Activated B cell treated with CpG ODN at 0.5 μM for 24 hours (primary cell): ENCODE data around the gene LIMS2. TPM values are rescaled to one million over a fixed set of nuclear protein-coding genes. Genes with fewer than 3 reads are reported as not detected.
A peak's percentile ranks its signal among the peaks of the same experiment; 100 is the strongest.

Experiments used
- ATAC-seq: fragments of 200-7000 bp; cut with Tn5 transposase; one replicate; pipeline ENCODE4 v1.10.0; 2021; ENCODE audit warnings: low read depth, mild to moderate bottlenecking, moderate library complexity
- CTCF ChIA-PET: fragments of 350-600 bp; sonication (Branson Sonifier 250); formaldehyde crosslinking; loops from one replicate; lab custom pipeline; 2021; ENCODE audit warnings: antibody characterized with exemption; lab: Charles Lee
- POLR2A ChIA-PET: fragments of 350-600 bp; sonication (Branson Sonifier 250); formaldehyde crosslinking; loops from one replicate; lab custom pipeline; 2021; ENCODE audit warnings: antibody characterized with exemption; lab: Charles Lee
- DNase-seq: peaks from one replicate; pipeline ENCODE4 v3.0.0; 2022
- H3K27ac Mint-ChIP-seq: one replicate; pipeline ENCODE4 v1.8.0; 2020; ENCODE audit warnings: mixed read lengths
- H3K27me3 Mint-ChIP-seq: one replicate; pipeline ENCODE4 v1.8.0; 2021; ENCODE audit warnings: mixed read lengths
- H3K36me3 Mint-ChIP-seq: one replicate; pipeline ENCODE4 v1.8.0; 2021; ENCODE audit warnings: low read depth, mixed read lengths
- H3K4me1 Mint-ChIP-seq: one replicate; pipeline ENCODE4 v1.8.0; 2021; ENCODE audit warnings: mixed read lengths
- H3K4me3 Mint-ChIP-seq: one replicate; pipeline ENCODE4 v1.8.0; 2020; ENCODE audit warnings: mild to moderate bottlenecking, mixed read lengths
- H3K9me3 Mint-ChIP-seq: one replicate; pipeline ENCODE4 v1.8.0; 2020; ENCODE audit warnings: mixed read lengths
- CTCF ChIP-seq: fragments of 200-600 bp; IDR thresholded peaks from one replicate; pipeline ENCODE4 v1.8.0; 2022; ENCODE audit warnings: antibody characterized with exemption, mild to moderate bottlenecking
- intact Hi-C: fragments of 100-400 bp; cut with micrococcal nuclease; formaldehyde crosslinking; loops from one replicate; pipeline ENCODE4 v1.15.1; 2024
- total RNA-seq: library from RNA; stranded (reverse); gene quantifications from 2 replicates; pipeline ENCODE4 v1.2.3, GENCODE V29; 2022

The LIMS2 gene
- total RNA-seq, 1 donor from 2014 or later: 5.3 TPM

GRCh38 chr2:127642706-127643438 is 32.5 kb downstream of the LIMS2 start:
- Mint-ChIP-seq H3K36me3 (no peaks in the 10 kb centered on the region), H3K9me3 (no peaks in the 10 kb centered on the region), H3K4me1 (peaks cover 55% of the 10 kb centered on the region), H3K27me3 (no peaks in the 10 kb centered on the region), H3K27ac (no peak overlapping the region), H3K4me3 (no peak overlapping the region)
- ChIA-PET CTCF (interaction anchor here (2.9 kb wide), 1 partner anchor 51 kb away, joined by 16 read pairs; no protein-coding TSS in a partner anchor), POLR2A (interaction anchor here (0.7 kb wide), 1 partner anchor 78 kb away, joined by 3 read pairs; no protein-coding TSS in a partner anchor)
- DNase-seq: no peak
- intact Hi-C loops: no loop called here
- no peak for ATAC-seq
- no peak for TF ChIP-seq CTCF

DNA sequence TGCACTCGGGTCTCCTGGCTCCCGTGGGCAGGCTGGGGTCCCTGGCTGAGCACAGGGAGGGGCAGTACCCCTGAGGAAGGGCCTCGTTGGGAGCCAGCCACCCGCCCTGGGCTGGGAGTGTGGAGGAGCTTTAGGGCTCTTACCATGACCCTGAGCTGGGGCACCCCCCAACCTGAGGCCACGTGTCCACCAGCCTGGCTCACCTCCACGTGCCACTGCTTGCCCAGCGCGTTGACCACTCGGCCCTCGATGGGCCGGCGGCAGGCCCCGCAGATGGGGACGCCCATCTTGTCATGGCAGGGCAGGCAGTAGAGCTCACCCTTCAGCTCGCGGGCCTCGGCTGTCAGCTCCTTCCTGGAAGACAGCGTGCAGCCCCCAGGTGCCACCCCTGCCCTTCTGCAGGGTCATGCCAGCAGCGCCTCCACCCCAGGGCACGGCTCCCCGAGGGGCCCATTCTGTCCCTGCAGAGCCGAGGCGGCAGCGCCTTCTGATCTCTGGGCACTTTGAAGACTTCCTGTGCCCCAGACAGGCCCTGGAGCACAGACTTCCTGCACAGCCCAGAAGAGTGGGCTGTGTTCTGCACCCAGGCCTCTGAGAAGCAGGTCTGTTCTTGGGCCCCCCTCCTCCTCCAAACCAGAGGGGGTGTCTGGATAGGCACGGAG is 33.4 kb downstream of the LIMS2 start:
- Mint-ChIP-seq H3K9me3 (no peaks in the 10 kb centered on the region), H3K4me3 (no peak overlapping the region)

GRCh38 chr2:127641133-127641532 is 34.2 kb downstream of the LIMS2 start:
- DNase-seq (no peak), ATAC-seq (no peak)
- Mint-ChIP-seq H3K27me3 (no peaks in the 10 kb centered on the region), H3K36me3 (no peaks in the 10 kb centered on the region), H3K9me3 (no peaks in the 10 kb centered on the region), H3K4me1 (peaks cover 60% of the 10 kb centered on the region), H3K4me3 (no peak overlapping the region), H3K27ac (no peak overlapping the region)
- ChIA-PET POLR2A (interaction anchor here (1.2 to 5.2 kb wide), 3 partner anchors 9 to 115 kb away, joined by 4 to 24 read pairs (median 9); partner anchors contain the start of genes IWS1 and SFT2D3), CTCF (interaction anchor here (0.9 to 6.2 kb wide), 4 partner anchors 8 to 59 kb away, joined by 3 to 41 read pairs (median 8); no protein-coding TSS in a partner anchor)
- no peak for TF ChIP-seq CTCF
- intact Hi-C loops: loop anchor here (2.0 kb wide), 2 partner anchors 20 to 50 kb away; no protein-coding TSS in a partner anchor

More for the DNA sequence above, 33.4 kb downstream of the LIMS2 start:
- no peak for DNase-seq
- intact Hi-C loops: loop anchor here (2.0 kb wide), 2 partner anchors 21 to 51 kb away; no protein-coding TSS in a partner anchor
- Mint-ChIP-seq H3K27me3 (no peaks in the 10 kb centered on the region), H3K27ac (peak overlapping the region; percentile 24), H3K4me1 (peaks cover 58% of the 10 kb centered on the region), H3K36me3 (no peaks in the 10 kb centered on the region)
- no peak for TF ChIP-seq CTCF
- POLR2A ChIA-PET: interaction anchor here (0.7 to 5.2 kb wide), 2 partner anchors 8 to 59 kb away, joined by 3 to 24 read pairs; partner anchors contain the start of gene SFT2D3
- CTCF ChIA-PET: interaction anchor here (1.2 to 6.2 kb wide), 2 partner anchors 10 to 51 kb away, joined by 4 to 41 read pairs; no protein-coding TSS in a partner anchor
- ATAC-seq: no peak

- POLR2A ChIA-PET: interaction anchor here (0.5 to 5.2 kb wide), 9 partner anchors 8 to 189 kb away, joined by 3 to 24 read pairs (median 6); partner anchors contain the start of genes IWS1 and SFT2D3
- Mint-ChIP-seq H3K27me3 (no peaks in the 10 kb centered on the region), H3K36me3 (no peaks in the 10 kb centered on the region), H3K9me3 (no peaks in the 10 kb centered on the region), H3K4me1 (peaks cover 68% of the 10 kb centered on the region), H3K27ac (peak overlapping the region; percentile 93), H3K4me3 (no peak overlapping the region)
- CTCF ChIA-PET: interaction anchor here (0.9 to 6.2 kb wide), 7 partner anchors 9 to 58 kb away, joined by 3 to 41 read pairs (median 4); no protein-coding TSS in a partner anchor
- DNase-seq (peak; percentile 67), ATAC-seq (peak; percentile 86)
- no peak for TF ChIP-seq CTCF
- intact Hi-C loops: loop anchor here (1.0 to 2.0 kb wide), 3 partner anchors 10 to 50 kb away; no protein-coding TSS in a partner anchor
Measured at GRCh38 chr2:127640082-127641072, 35.0 kb downstream of the LIMS2 start.
